ENCODE results near the gene FREM1. TPM values are rescaled to one million over a fixed set of nuclear protein-coding genes. Genes with fewer than 3 reads are reported as not detected.

FREM1 gene
- total and polyA plus RNA-seq, 2 of the 13 experiments (the other 11 are each of a cell fraction or from before 2014, with no cell fraction given) = 64.3 to 202 TPM

- TF ChIP-seq STAT5B (CRISPR knock-in tag; IDR thresholded peaks at IDR 0.05) = no peak
- no peak for TF ChIP-seq ZNF558 (CRISPR knock-in tag; IDR thresholded peaks at IDR 0.05; ENCODE audit: borderline replicate concordance)
- no peak for TF ChIP-seq NCOR1 (IDR thresholded peaks at IDR 0.05; ENCODE audit: borderline replicate concordance, low read length)
- no peak for TF ChIP-seq ONECUT2 (CRISPR knock-in tag; IDR thresholded peaks at IDR 0.05)
- TF ChIP-seq ZNF768 (CRISPR knock-in tag; IDR thresholded peaks at IDR 0.05) = no peak
- no peak for TF ChIP-seq ARNT (IDR thresholded peaks at IDR 0.05)
- TF ChIP-seq PAXIP1 (CRISPR knock-in tag; conservative IDR thresholded peaks at IDR 0.05) = 0 out of 2 replicates have a peak, but pooled peaks have one; percentile 35
- no peak for TF ChIP-seq ZNF724P (CRISPR knock-in tag; IDR thresholded peaks at IDR 0.05; ENCODE audit: borderline replicate concordance)
These were observed 10.4 kb downstream of the FREM1 start (continued) for GRCh38 chr9:14899815-14900193.

- ChIA-PET CTCF (ENCODE audit: low intra/inter-chr PET ratio, low total read pairs) (no interaction called here), POLR2A (no interaction called here)
- intact Hi-C loops (cut with micrococcal nuclease; ENCODE audit: unreplicated experiment) = loop anchor here (1.0 kb wide), 1 partner anchor 11 kb away; the partner anchor contains the start of gene FREM1
- H3K27me3 ChIP-seq (ENCODE audit: control insufficient read depth in 1 of 2, insufficient read depth in 2 of 2, low read length in 2 of 2) = no peaks in the 10 kb centered on the region; a peak in 1 of 5 replicates
- H3K4me2 ChIP-seq (ENCODE audit: low read depth, low read length) = peak overlapping the region; percentile 71
- peaks cover 59% of the 10 kb centered on the region for H3K4me1 ChIP-seq (ENCODE audit: insufficient read depth, low read length)
- H3K27ac ChIP-seq (ENCODE audit: extremely low read length, insufficient read depth, low read length) = peak overlapping the region; percentile 16
- 67% methylated on average over 6 of the region's 6 CpGs for WGBS (ENCODE audit: low lambda C conversion rate)
- ATAC-seq = peak; percentile 56; the same call in 2 of the 3 replicates
- no peaks in the 10 kb centered on the region for H4K20me1 ChIP-seq (ENCODE audit: insufficient read depth, low read length)
- peak overlapping the region; percentile 22 for H2AFZ ChIP-seq (ENCODE audit: low read length)
- peaks cover 32% of the 10 kb centered on the region for H3K79me2 ChIP-seq (ENCODE audit: insufficient read depth, low read length)
- no peak for TF ChIP-seq ZKSCAN8 (CRISPR knock-in tag; IDR thresholded peaks at IDR 0.05; ENCODE audit: borderline replicate concordance)
- DNase-seq (ENCODE audit: low spot score) = no peak
- no TSS peak for BruUV-seq (replicated peaks)
- H3K4me3 ChIP-seq (replicated peaks in 1 of 3; ENCODE audit: insufficient read depth in 1 of 3, low read depth in 2 of 3, low read length in 3 of 3) = peak overlapping the region in 2 of 3 experiments; percentile 12 to 13; a peak in 2 of 6 replicates
- no peak overlapping the region; the same call in 1 of the 2 replicates for H3K9ac ChIP-seq (ENCODE audit: insufficient read depth, low read depth, low read length)
- H3K9me3 ChIP-seq (ENCODE audit: low read length) = no peaks in the 10 kb centered on the region
- no peak for FAIRE-seq
- no peaks in the 10 kb centered on the region for H3K36me3 ChIP-seq (replicated peaks in 1 of 2; ENCODE audit: control insufficient read depth in 1 of 2, insufficient read depth in 2 of 2, low read length in 2 of 2)
- in situ Hi-C loops (cut with HindIII; ENCODE audit: extremely low pct_ligation_motif_present, low pct_unique_long_range_greater_than_20kb) = no loop called here
These were observed 11.0 kb downstream of the FREM1 start for GRCh38 chr9:14899042-14899814.
